Small intestine (tissue), 7 donors: ENCODE data around the gene MRPS30. TPM values are rescaled to one million over a fixed set of nuclear protein-coding genes. Genes with fewer than 3 reads are reported as not detected.
"Not testable (repeated sequence)": the region's sequence is repeated elsewhere in the genome, so short reads cannot be mapped to it uniquely, and the experiment has no call there.

Source experiments
- DNase-seq, 2 donors: peaks; one replicate each; pipeline versions ENCODE4 v3.0.0 to v3.0.0-alpha.2; 2013
- FAIRE-seq: peaks from 2 replicates; lab custom pipeline; 2012; peaks lifted over from hg19 to GRCh38; lab: Jason Lieb, UNC
- H3K27ac ChIP-seq, 3 donors: one replicate each; pipeline ENCODE4 v1.5.1; 2013; ENCODE audit warnings: low read length in 2 of 3, mild to moderate bottlenecking in 2 of 3, control low read depth in 1 of 3, inconsistent platforms in 1 of 3, low read depth in 1 of 3, moderate library complexity in 1 of 3
- H3K27me3 ChIP-seq, 3 donors: one replicate each; pipeline ENCODE4 v1.6.1; 2013; ENCODE audit warnings: low read length in 3 of 3, inconsistent platforms in 1 of 3; ENCODE audit not compliant: control insufficient read depth in 3 of 3, insufficient read depth in 3 of 3
- H3K36me3 ChIP-seq, 3 donors: one replicate each; pipeline ENCODE4 v1.6.1; 2013; ENCODE audit warnings: low read length in 3 of 3, inconsistent platforms in 1 of 3, low read depth in 1 of 3, mild to moderate bottlenecking in 1 of 3, moderate library complexity in 1 of 3; ENCODE audit not compliant: control insufficient read depth in 3 of 3, insufficient read depth in 2 of 3
- H3K4me1 ChIP-seq, 3 donors: one replicate each; pipeline ENCODE4 v1.6.1; 2013; ENCODE audit warnings: low read length in 2 of 3, inconsistent platforms in 1 of 3, low read depth in 1 of 3, mild to moderate bottlenecking in 1 of 3, moderate library complexity in 1 of 3; ENCODE audit not compliant: control insufficient read depth in 3 of 3, insufficient read depth in 2 of 3
- H3K4me3 ChIP-seq, 3 donors: one replicate each; pipeline ENCODE4 v1.5.1; 2013; ENCODE audit warnings: low read length in 3 of 3, control low read depth in 1 of 3, inconsistent platforms in 1 of 3, low read depth in 1 of 3, mild to moderate bottlenecking in 1 of 3, moderate library complexity in 1 of 3
- H3K9me3 ChIP-seq, 2 donors: one replicate each; pipeline ENCODE4 v1.6.1; 2013; ENCODE audit warnings: low read depth in 1 of 2, low read length in 1 of 2; ENCODE audit not compliant: control insufficient read depth in 2 of 2, insufficient read depth in 1 of 2
- WGBS, 3 donors: extraction: QIAGEN DNeasy Blood & Tissue Kit; methylation state at CpG; one replicate each; pipeline ENCODE4 v1.1.7; 2013; 5-methylcytosine and 5-hydroxymethylcytosine counted together
- polyA plus RNA-seq, 4 donors: library from polyadenylated mRNA; stranded (reverse) in 3 of 4; unstranded in 1 of 4; fragments of 200-250 nt in 3 of 4; fragments of 120-200 nt in 1 of 4; gene quantifications; one replicate each; pipeline versions ENCODE4 v1.2.1 to v1.2.3, GENCODE V29; 2013
- donor health status: healthy with polysubstance abuse.
- donor health status: control.
- donor health status: control.
- donor health status: Bipolar disorder and iron deficiency.
- donor health status: healthy.

Gene MRPS30
- polyA plus RNA-seq, 4 donors: 19.5 to 45.6 (median 28.1) TPM

- DNase-seq (no peak), FAIRE-seq (no peak)
- Histone ChIP-seq H3K4me1 (no peaks in the 10 kb centered on the region), H3K27me3 (no peaks in the 10 kb centered on the region), H3K4me3 (no peak overlapping the region), H3K36me3 (no peaks in the 10 kb centered on the region), H3K9me3 (no peaks in the 10 kb centered on the region), H3K27ac (no peak overlapping the region)
- 83 to 92% (median 87%) methylated on average over 2 to 4 of the region's 4 CpGs for WGBS, 3 donors
Measured at GRCh38 chr5:44779167-44779566, 29.6 kb upstream of the MRPS30 start.

DNA sequence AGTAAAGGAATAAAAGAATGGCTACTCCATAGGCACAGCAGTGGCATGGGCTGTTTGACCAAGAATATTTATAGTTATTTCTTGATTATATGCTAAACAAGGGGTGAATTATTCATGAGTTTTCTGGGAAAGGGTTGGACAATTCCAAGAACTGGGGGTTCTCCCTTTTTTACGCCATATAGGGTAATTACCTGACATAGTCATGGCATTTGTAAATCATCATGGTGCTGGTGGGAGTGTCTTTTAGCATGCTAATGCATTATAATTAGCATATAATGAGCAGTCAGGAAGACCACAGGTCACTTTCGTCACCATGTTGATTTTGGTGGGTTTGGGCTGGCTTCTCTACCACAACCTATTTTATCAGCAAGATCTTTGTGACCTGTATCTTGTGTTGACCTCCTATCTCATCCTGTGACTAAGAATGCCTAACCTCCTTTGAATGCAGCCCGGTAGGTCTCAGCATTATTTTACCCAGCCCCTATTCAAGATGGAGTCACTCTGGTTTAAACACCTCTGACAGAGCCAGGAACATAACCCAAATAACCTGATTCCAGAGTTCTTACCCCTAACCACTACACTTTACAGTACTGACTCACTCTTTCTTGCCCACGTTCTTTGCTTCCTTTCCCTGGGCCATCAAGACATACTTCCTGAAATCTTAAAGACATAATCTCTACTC lies 25.0 kb upstream of the MRPS30 start:
- no peaks in the 10 kb centered on the region for H3K27me3 ChIP-seq
- WGBS, 3 donors: 89 to 91% (median 91%) methylated on average over 4 of the region's 4 CpGs
- FAIRE-seq: no peak

GRCh38 chr5:44787731-44788130 lies 21.0 kb upstream of the MRPS30 start:
- FAIRE-seq (peak; percentile 49), DNase-seq (no peak)
- no peaks in the 10 kb centered on the region for H3K4me1 ChIP-seq
- H3K9me3 ChIP-seq: peaks cover 0 to 23% of the 10 kb centered on the region in 2 donors
- no peaks in the 10 kb centered on the region for H3K36me3 ChIP-seq
- 84 to 89% (median 84%) methylated on average over 3 of the region's 3 CpGs for WGBS, 3 donors
- no peak overlapping the region for H3K27ac ChIP-seq
- no peaks in the 10 kb centered on the region for H3K27me3 ChIP-seq
- no peak overlapping the region for H3K4me3 ChIP-seq

More for the DNA sequence above, 25.0 kb upstream of the MRPS30 start:
- Histone ChIP-seq H3K36me3 (no peaks in the 10 kb centered on the region), H3K4me1 (no peaks in the 10 kb centered on the region), H3K27ac (no peak overlapping the region), H3K4me3 (no peak overlapping the region), H3K9me3 (peaks cover 0 to 8% of the 10 kb centered on the region in 2 donors)
- DNase-seq: no peak

DNA sequence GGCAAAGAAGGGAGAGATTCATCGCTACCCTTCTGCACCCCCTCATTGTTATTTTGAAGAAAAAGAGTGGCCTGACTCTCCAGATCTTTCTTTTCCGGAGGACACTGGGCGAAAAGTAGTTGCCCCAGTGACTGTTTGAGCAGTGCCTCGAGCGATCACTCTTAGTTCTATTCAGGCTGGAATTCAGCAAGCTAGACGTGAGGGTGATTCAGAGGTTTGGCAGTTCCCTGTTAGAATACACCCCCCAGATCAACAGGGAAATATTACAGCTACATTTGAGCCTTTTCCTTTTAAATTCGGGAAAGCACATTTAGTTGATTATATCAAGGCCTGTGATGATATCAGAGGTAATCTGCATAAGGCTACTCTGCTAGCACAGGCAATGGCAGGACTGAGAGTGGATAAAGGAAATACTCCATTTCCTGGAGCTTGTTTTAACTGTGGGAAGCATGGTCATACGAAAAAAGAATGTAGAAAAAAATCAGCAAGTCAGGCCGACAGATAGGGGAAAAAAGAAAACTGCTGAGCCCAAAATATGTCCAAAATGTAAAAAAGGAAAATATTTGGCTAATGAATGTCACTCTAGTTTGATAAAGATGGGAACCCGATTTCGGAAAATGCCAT lies 19.3 kb upstream of the MRPS30 start:
- H3K36me3 ChIP-seq, DNase-seq, H3K27me3 ChIP-seq, H3K27ac ChIP-seq, H3K4me3 ChIP-seq, FAIRE-seq, H3K4me1 ChIP-seq: not testable (repeated sequence)
- H3K9me3 ChIP-seq: peaks cover 0 to 38% of the 10 kb centered on the region in 2 donors
- WGBS, 3 donors: 85 to 89% (median 86%) methylated on average over 11 of the region's 11 CpGs

GRCh38 chr5:44792031-44792673 lies 16.6 kb upstream of the MRPS30 start:
- DNase-seq, H3K4me3 ChIP-seq, H3K4me1 ChIP-seq, FAIRE-seq, H3K36me3 ChIP-seq, H3K27ac ChIP-seq, H3K27me3 ChIP-seq: not testable (repeated sequence)
- WGBS, 3 donors: 77 to 89% (median 85%) methylated on average over 8 of the region's 8 CpGs
- H3K9me3 ChIP-seq: peaks cover 1 to 47% of the 10 kb centered on the region in 2 donors

DNA sequence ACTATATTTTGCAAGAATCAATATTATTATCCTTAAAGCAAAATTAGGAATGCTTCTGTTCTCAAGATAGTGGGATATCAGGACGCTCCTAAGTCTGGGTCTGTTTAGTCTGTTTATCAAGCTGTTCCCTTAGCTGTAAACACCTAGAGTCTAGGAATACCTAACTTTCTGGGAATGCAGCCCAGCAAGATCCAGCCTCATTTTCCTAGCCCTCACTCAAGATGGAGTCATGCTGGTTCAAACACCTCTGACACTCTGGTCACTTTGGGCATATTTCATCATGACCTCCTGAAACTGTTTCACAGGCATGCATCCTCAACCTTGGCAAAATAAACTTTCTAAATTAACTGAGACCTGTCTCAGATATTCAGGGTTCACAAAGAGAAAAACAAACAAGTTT lies 14.4 kb upstream of the MRPS30 start:
- WGBS, 3 donors: 87 to 94% (median 91%) methylated on average over 1 of the region's 1 CpG
- no peak for FAIRE-seq
- H3K27me3 ChIP-seq: no peaks in the 10 kb centered on the region
- H3K36me3 ChIP-seq: no peaks in the 10 kb centered on the region
- DNase-seq: no peak
- no peak overlapping the region for H3K4me3 ChIP-seq
- H3K27ac ChIP-seq: no peak overlapping the region
- H3K9me3 ChIP-seq: peaks cover 1 to 41% of the 10 kb centered on the region in 2 donors
- no peaks in the 10 kb centered on the region for H3K4me1 ChIP-seq

GRCh38 chr5:44795496-44795895 lies 13.3 kb upstream of the MRPS30 start:
- Histone ChIP-seq H3K27me3 (no peaks in the 10 kb centered on the region), H3K27ac (no peak overlapping the region), H3K36me3 (no peaks in the 10 kb centered on the region), H3K4me3 (no peak overlapping the region), H3K9me3 (peaks cover 1 to 35% of the 10 kb centered on the region in 2 donors), H3K4me1 (no peaks in the 10 kb centered on the region)
- FAIRE-seq (no peak), DNase-seq (no peak)
- 90 to 97% (median 94%) methylated on average over 4 of the region's 4 CpGs for WGBS, 3 donors

DNA sequence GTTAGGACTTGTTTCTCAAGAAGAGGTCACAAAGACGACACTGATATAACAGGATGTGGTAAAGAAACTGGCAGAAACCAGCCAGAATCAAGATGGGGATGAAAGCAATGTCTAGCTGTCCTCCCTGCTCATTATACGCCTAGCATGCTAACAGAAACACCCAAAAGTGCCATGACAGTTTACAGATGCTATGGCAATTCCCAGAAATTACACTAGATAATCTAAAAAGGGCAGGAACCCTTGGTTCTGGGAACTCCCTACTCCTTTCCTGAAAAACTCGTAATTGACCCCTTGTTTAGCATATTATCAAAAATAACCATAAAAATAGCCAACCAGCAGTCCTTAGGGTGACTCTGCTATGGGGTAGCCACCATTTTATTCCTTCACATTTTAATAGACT lies 10.9 kb upstream of the MRPS30 start:
- DNase-seq: no peak
- no peak overlapping the region for H3K4me3 ChIP-seq
- no peaks in the 10 kb centered on the region for H3K36me3 ChIP-seq
- 69 to 86% (median 76%) methylated on average over 3 of the region's 3 CpGs for WGBS, 3 donors
- H3K27me3 ChIP-seq: no peaks in the 10 kb centered on the region
- FAIRE-seq: no peak
- no peaks in the 10 kb centered on the region for H3K4me1 ChIP-seq
- peaks cover 1 to 25% of the 10 kb centered on the region in 2 donors for H3K9me3 ChIP-seq
- H3K27ac ChIP-seq: no peak overlapping the region
